Measurements from ENCODE around the gene FAM32A.

FAM32A gene

GRCh38 chr19:16199275-16199932 lies 14.2 kb downstream of the FAM32A start:
- TF ChIP-seq, protein P1, sequence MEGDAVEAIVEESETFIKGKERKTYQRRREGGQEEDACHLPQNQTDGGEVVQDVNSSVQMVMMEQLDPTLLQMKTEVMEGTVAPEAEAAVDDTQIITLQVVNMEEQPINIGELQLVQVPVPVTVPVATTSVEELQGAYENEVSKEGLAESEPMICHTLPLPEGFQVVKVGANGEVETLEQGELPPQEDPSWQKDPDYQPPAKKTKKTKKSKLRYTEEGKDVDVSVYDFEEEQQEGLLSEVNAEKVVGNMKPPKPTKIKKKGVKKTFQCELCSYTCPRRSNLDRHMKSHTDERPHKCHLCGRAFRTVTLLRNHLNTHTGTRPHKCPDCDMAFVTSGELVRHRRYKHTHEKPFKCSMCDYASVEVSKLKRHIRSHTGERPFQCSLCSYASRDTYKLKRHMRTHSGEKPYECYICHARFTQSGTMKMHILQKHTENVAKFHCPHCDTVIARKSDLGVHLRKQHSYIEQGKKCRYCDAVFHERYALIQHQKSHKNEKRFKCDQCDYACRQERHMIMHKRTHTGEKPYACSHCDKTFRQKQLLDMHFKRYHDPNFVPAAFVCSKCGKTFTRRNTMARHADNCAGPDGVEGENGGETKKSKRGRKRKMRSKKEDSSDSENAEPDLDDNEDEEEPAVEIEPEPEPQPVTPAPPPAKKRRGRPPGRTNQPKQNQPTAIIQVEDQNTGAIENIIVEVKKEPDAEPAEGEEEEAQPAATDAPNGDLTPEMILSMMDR (conservative IDR thresholded peaks at IDR 0.05; ENCODE audit: control insufficient read depth, insufficient read depth, low read depth, low read length): no peak
- peak overlapping the region; percentile 94 for H3K4me3 ChIP-seq (ENCODE audit: control insufficient read depth, low read depth, low read length)
- no peak for DNase-seq (ENCODE audit: low read depth)

DNA sequence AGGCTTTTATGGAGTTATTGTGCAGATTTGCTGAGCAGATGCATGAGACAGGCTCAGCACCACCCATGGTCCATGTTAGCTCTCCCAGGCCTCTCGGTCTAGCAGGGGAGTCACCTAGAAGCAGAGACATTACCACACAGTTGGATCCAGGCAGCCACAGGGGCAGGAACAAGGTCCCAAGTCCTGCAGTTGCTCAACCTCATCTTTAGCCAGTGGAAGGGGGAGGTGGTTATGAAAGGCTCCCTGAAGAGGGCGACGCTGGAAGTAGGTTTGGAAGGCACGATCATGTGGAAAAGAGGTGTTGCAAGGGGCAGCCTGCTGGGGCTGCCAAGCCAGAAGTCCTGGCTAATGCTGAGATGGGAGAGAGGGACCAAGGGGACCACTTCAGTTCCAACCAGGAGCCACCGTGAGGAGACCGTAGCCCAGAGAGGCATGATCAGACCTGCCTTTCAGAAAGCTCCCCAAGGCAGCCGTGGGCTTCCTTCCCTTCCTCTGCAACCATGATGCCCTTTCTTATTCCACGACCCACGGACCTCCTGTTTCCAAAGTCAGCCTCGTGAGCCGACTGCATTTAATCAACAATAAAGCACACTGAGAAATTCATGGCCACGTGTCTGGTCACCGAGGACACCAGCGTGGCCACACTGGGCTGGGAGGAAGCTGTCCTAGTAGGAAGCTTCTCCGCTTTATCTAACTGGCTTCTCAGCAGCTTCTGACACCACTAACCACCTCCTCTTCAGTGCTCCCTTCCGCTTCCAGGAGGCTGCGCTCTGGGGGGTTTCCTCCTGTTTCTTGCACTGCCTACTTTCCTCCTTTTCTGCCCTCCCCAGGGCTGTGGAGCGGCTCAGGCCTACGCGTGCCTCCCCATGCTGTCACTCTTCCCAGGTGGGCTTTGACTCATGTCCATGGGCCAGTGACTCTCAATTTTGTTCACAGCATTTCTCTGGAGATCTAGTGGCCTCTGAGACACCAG lies 15.1 kb downstream of the FAM32A start:
- DNase-seq (ENCODE audit: low read depth): peak; percentile 74
- peak overlapping the region; percentile 12 for H3K4me3 ChIP-seq (ENCODE audit: control insufficient read depth, low read depth, low read length)
- TF ChIP-seq, protein P1 (conservative IDR thresholded peaks at IDR 0.05; ENCODE audit: control insufficient read depth, insufficient read depth, low read depth, low read length): no peak

GRCh38 chr19:16201011-16201391 lies 15.8 kb downstream of the FAM32A start:
- DNase-seq (ENCODE audit: low read depth): no peak
- TF ChIP-seq, protein P1 (conservative IDR thresholded peaks at IDR 0.05; ENCODE audit: control insufficient read depth, insufficient read depth, low read depth, low read length): no peak
- H3K4me3 ChIP-seq (ENCODE audit: control insufficient read depth, low read depth, low read length): no peak overlapping the region

DNA sequence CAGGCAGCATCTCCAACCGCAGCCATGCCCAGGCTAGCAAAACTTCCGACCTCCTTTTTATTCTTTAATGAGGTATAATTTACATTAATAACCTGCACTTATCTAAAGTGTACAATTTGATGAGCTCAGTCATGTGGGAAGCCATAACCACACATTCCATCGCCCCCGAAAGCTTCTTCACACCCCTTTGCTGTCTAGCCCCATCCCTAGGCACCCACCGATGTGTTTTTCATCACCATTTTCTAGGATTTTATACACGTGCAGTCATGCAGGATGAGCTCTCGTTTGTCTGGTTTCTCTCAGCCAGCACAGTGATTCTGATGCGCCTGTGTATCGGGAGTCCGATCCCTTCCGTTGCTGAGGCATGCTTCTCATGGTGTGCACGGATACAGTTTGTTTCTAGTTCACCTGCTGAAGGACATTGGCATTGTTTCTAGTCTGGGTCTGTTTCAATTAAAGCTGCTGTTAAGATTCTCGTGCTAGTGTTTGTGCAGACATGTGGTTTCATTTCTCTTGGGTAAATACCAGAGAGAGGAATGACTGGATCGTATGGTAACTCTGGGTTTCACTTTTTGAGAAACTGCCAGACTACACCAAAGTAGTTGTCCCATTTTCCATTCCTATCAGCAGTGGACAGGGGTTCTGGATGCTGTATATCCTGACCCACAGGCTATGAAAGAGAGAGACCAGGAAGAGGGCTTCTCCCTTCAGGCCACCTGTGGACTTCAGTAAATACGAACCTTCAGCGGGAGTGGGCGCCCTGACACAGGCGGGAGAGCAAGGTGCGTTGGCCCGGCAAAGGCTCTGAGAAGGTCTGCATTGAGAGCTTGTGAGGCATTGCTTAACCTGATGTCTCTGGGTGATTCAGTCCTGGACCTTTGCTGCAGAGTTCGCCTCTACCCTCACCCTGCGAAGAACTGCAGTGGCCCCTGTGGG lies 17.4 kb downstream of the FAM32A start:
- TF ChIP-seq, protein P1 (conservative IDR thresholded peaks at IDR 0.05; ENCODE audit: control insufficient read depth, insufficient read depth, low read depth, low read length): no peak
- no peak overlapping the region for H3K4me3 ChIP-seq (ENCODE audit: control insufficient read depth, low read depth, low read length)
- DNase-seq (ENCODE audit: low read depth): peak; percentile 18

- no peak for DNase-seq (ENCODE audit: low read depth)
- TF ChIP-seq, protein P1 (conservative IDR thresholded peaks at IDR 0.05; ENCODE audit: control insufficient read depth, insufficient read depth, low read depth, low read length): no peak
- no peak overlapping the region for H3K4me3 ChIP-seq (ENCODE audit: control insufficient read depth, low read depth, low read length)
Observed at GRCh38 chr19:16203256-16204004, 18.2 kb downstream of the FAM32A start.

- no peak overlapping the region for H3K4me3 ChIP-seq (ENCODE audit: control insufficient read depth, low read depth, low read length)
- TF ChIP-seq, protein P1 (conservative IDR thresholded peaks at IDR 0.05; ENCODE audit: control insufficient read depth, insufficient read depth, low read depth, low read length): no peak
- no peak for DNase-seq (ENCODE audit: low read depth)
Observed at GRCh38 chr19:16204005-16204294, 18.7 kb downstream of the FAM32A start.
